Measurements from ENCODE around the gene EMILIN2.

DNA sequence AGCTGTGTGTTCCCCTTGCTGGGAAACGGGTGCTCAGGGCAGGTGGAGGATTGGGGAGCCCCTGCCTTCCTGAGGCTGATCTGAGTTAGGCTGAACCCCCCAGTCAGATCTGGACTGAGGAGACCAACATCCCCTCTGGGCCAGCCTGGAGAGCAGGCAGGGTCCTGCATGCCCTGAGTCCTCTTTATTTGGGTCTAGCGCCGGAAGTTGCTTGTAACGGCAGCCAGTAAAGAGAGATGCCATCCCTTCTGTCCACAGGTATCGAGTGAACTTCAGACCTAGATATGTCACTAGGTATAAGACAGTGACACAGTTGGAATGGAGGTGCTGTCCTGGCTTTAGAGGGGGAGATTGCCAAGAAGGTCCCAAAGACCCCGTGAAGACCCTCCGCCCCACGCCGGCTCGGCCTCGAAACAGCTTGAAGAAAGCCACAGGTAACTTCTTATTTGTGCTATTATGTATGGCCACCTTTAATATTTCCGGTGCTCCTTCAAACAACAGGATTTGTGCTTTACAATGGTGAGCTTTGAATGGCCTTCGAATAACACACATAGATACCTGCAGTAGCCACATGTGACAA, 38.0 kb downstream of the EMILIN2 start:
- no peak for TF ChIP-seq CTCF (IDR thresholded peaks at IDR 0.05; ENCODE audit: insufficient read depth, low read depth, low read length)
- no peak for TF ChIP-seq EZH2 (IDR thresholded peaks at IDR 0.05; ENCODE audit: insufficient read depth, low read length)

All from astrocyte (in vitro differentiated cells and primary cell).